ENCODE results near the gene PPP1R37.

The PPP1R37 gene, protein sequence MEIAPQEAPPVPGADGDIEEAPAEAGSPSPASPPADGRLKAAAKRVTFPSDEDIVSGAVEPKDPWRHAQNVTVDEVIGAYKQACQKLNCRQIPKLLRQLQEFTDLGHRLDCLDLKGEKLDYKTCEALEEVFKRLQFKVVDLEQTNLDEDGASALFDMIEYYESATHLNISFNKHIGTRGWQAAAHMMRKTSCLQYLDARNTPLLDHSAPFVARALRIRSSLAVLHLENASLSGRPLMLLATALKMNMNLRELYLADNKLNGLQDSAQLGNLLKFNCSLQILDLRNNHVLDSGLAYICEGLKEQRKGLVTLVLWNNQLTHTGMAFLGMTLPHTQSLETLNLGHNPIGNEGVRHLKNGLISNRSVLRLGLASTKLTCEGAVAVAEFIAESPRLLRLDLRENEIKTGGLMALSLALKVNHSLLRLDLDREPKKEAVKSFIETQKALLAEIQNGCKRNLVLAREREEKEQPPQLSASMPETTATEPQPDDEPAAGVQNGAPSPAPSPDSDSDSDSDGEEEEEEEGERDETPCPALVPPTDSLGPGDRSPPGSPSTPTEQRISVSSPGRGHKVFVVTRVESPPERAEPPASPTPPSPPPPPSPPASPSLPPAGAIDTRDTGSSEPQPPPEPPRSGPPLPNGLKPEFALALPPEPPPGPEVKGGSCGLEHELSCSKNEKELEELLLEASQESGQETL

DNA sequence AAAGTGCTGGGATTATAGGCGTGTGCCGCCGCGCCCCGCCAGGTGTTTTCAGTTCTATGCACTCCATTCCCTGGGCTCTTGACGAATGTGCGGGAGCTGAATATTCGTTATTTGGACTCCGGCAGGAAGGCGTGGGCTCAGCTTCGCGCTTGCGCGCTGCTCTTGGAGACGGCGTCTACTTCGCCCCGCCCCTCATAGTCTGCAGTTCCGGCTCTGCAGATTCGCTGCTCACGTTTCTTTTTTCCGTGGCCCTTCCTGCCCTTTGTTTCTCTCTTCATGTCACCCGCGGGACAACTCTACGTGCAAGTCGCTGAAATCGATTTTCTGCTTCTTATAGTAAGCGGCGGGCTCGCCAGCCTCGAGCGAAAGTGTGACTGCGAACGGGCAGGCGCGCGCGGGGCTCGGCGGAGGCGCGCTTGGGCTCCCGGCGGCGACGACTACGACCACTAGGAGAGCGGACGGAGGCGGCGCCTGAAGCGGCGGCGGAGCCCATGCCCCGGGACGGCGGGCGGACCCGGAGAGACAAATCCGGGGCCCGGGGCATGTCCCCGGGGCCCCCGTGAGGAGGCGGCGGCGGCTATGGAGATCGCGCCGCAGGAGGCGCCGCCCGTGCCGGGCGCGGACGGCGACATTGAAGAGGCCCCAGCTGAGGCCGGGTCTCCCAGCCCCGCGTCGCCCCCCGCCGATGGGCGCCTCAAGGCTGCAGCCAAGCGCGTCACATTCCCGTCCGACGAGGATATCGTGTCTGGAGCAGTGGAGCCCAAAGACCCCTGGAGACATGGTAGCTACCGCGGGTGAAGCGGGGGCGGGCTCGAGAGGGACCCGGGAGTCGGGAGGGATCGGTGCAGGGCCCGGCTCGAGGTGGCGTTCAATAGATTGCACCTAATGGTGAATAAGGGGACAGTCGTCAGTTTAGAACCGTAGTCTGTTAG, at the start of gene PPP1R37:
Gene PPP1R37, plus strand, starts transcription at position 433 of the 932 bp plus-strand sequence. Its CDS starts 147 bp downstream, at position 580.
- TF ChIP-seq EZH2phosphoT487 (IDR thresholded peaks at IDR 0.05; ENCODE audit: borderline replicate concordance, low read length): no peak
- TF ChIP-seq, protein P1, sequence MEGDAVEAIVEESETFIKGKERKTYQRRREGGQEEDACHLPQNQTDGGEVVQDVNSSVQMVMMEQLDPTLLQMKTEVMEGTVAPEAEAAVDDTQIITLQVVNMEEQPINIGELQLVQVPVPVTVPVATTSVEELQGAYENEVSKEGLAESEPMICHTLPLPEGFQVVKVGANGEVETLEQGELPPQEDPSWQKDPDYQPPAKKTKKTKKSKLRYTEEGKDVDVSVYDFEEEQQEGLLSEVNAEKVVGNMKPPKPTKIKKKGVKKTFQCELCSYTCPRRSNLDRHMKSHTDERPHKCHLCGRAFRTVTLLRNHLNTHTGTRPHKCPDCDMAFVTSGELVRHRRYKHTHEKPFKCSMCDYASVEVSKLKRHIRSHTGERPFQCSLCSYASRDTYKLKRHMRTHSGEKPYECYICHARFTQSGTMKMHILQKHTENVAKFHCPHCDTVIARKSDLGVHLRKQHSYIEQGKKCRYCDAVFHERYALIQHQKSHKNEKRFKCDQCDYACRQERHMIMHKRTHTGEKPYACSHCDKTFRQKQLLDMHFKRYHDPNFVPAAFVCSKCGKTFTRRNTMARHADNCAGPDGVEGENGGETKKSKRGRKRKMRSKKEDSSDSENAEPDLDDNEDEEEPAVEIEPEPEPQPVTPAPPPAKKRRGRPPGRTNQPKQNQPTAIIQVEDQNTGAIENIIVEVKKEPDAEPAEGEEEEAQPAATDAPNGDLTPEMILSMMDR (IDR thresholded peaks at IDR 0.05; ENCODE audit: low read depth, low read length, poor library complexity, severe bottlenecking): peak; percentile 51
- Histone ChIP-seq H3K79me2 (ENCODE audit: control insufficient read depth, low read length) (peaks cover 64% of the 10 kb centered on the region), H3K4me2 (ENCODE audit: low read length) (peak within 1 kb of the TSS; percentile 97), H3K9me3 (ENCODE audit: control insufficient read depth, insufficient read depth, low read length) (no peaks in the 10 kb centered on the region), H3F3A (ENCODE audit: control insufficient read depth, insufficient read depth) (peaks cover 21% of the 10 kb centered on the region), H3K36me3 (ENCODE audit: control insufficient read depth, low read length) (peaks cover 48% of the 10 kb centered on the region), H3K27me3 (ENCODE audit: control insufficient read depth, low read length) (no peaks in the 10 kb centered on the region), H4K20me1 (ENCODE audit: control insufficient read depth, insufficient read depth, low read depth, low read length) (peaks cover 18% of the 10 kb centered on the region; the same call in 1 of the 2 replicates), H3K4me1 (ENCODE audit: control insufficient read depth, low read length) (peaks cover 27% of the 10 kb centered on the region), H3K27ac (ENCODE audit: low read depth, low read length) (peak within 1 kb of the TSS; percentile 80), H3K9me2 (replicated peaks; ENCODE audit: control insufficient read depth, low read length) (no peaks in the 10 kb centered on the region), H3K4me3 (ENCODE audit: low read length) (peak within 1 kb of the TSS; percentile 86)

DNA sequence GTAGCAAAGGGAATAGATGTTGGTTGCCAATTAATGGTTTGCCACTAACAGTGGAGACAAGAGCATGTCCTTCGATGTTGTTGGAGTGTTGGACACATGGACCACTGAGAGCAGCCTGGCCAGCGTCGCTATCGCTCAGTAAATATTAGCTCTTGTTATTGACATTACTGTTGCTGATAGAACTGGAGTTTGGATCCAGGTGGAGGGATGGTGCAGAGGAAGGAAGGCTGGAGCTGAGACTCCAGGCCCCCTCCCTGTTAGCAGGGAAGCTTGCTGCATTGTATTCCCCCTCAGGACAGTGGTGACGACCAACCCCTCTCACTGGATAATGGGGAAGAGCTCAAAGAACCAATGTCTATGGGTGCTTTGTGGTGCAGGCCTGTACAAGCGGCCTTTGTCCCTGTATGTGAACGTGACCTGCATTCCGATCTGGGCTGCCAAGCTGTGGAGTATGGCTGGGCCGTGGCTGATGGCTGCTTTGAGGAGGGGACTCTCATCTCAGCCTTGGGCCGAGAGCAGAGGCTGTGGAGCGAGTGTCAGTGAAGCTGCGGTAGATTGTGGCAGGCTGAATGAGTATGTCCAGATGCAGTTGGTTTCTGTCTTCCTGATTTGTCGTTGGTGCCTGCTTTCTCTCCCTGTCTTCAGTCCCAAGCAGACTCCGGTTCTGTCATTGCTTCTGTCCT, 47.2 kb upstream of the PPP1R37 start:
- Histone ChIP-seq H3K4me2 (ENCODE audit: low read length) (peak overlapping the region; percentile 80), H3K27ac (ENCODE audit: low read depth, low read length) (peak overlapping the region; percentile 93), H3F3A (ENCODE audit: control insufficient read depth, insufficient read depth) (peaks cover 17% of the 10 kb centered on the region), H3K79me2 (ENCODE audit: control insufficient read depth, low read length) (peaks cover 98% of the 10 kb centered on the region), H3K9me2 (replicated peaks; ENCODE audit: control insufficient read depth, low read length) (no peaks in the 10 kb centered on the region), H3K27me3 (ENCODE audit: control insufficient read depth, low read length) (no peaks in the 10 kb centered on the region), H3K9me3 (ENCODE audit: control insufficient read depth, insufficient read depth, low read length) (no peaks in the 10 kb centered on the region), H3K36me3 (ENCODE audit: control insufficient read depth, low read length) (peaks cover 82% of the 10 kb centered on the region), H3K4me3 (ENCODE audit: low read length) (peak overlapping the region; percentile 72), H4K20me1 (ENCODE audit: control insufficient read depth, insufficient read depth, low read depth, low read length) (peaks cover 5% of the 10 kb centered on the region; the same call in 1 of the 2 replicates), H3K4me1 (ENCODE audit: control insufficient read depth, low read length) (peaks cover 84% of the 10 kb centered on the region)
- no peak for TF ChIP-seq EZH2phosphoT487 (IDR thresholded peaks at IDR 0.05; ENCODE audit: borderline replicate concordance, low read length)
- TF ChIP-seq, protein P1 (IDR thresholded peaks at IDR 0.05; ENCODE audit: low read depth, low read length, poor library complexity, severe bottlenecking): no peak

- Histone ChIP-seq H3K27ac (ENCODE audit: low read depth, low read length) (peak overlapping the region; percentile 93), H4K20me1 (ENCODE audit: control insufficient read depth, insufficient read depth, low read depth, low read length) (peaks cover 5% of the 10 kb centered on the region; the same call in 1 of the 2 replicates), H3K9me3 (ENCODE audit: control insufficient read depth, insufficient read depth, low read length) (no peaks in the 10 kb centered on the region), H3K27me3 (ENCODE audit: control insufficient read depth, low read length) (no peaks in the 10 kb centered on the region), H3F3A (ENCODE audit: control insufficient read depth, insufficient read depth) (peaks cover 17% of the 10 kb centered on the region), H3K4me2 (ENCODE audit: low read length) (peak overlapping the region; percentile 80), H3K4me1 (ENCODE audit: control insufficient read depth, low read length) (peaks cover 84% of the 10 kb centered on the region), H3K9me2 (replicated peaks; ENCODE audit: control insufficient read depth, low read length) (no peaks in the 10 kb centered on the region), H3K79me2 (ENCODE audit: control insufficient read depth, low read length) (peaks cover 98% of the 10 kb centered on the region), H3K36me3 (ENCODE audit: control insufficient read depth, low read length) (peaks cover 82% of the 10 kb centered on the region), H3K4me3 (ENCODE audit: low read length) (peak overlapping the region; percentile 72)
- TF ChIP-seq, protein P1 (IDR thresholded peaks at IDR 0.05; ENCODE audit: low read depth, low read length, poor library complexity, severe bottlenecking): no peak
- no peak for TF ChIP-seq EZH2phosphoT487 (IDR thresholded peaks at IDR 0.05; ENCODE audit: borderline replicate concordance, low read length)
Observed at GRCh38 chr19:45046355-45046754, 46.6 kb upstream of the PPP1R37 start.
